Loucy (cell line): ENCODE results near the gene ANKRD55.

ENCODE experiments used
- H2AFZ ChIP-seq: fragments of 200-600 bp; sonication (generic); 2 replicates; pipeline ENCODE4 v1.6.0; 2016; ENCODE audit warnings: antibody characterized with exemption, mild to moderate bottlenecking, low read length, moderate library complexity
- H3F3A ChIP-seq: fragments of 200-600 bp; 2 replicates; pipeline ENCODE4 v1.6.0; 2016; ENCODE audit warnings: antibody characterized with exemption, low read depth, mild to moderate bottlenecking
- H3K27me3 ChIP-seq: fragments of 200-600 bp; sonication (generic); 2 replicates; pipeline ENCODE4 v1.6.1; 2014; ENCODE audit warnings: low read length, mild to moderate bottlenecking; ENCODE audit not compliant: insufficient read depth, poor library complexity, severe bottlenecking
- H3K36me3 ChIP-seq: fragments of 200-600 bp; sonication (generic); 2 replicates; pipeline ENCODE4 v1.6.1; 2016; ENCODE audit warnings: low read length; ENCODE audit not compliant: insufficient read depth
- H3K4me1 ChIP-seq: fragments of 200-600 bp; sonication (generic); 2 replicates; pipeline ENCODE4 v1.5.1; 2014; ENCODE audit warnings: low read length, mild to moderate bottlenecking; ENCODE audit not compliant: insufficient read depth, poor library complexity, severe bottlenecking
- H3K4me2 ChIP-seq: fragments of 200-600 bp; sonication (generic); 2 replicates; pipeline ENCODE4 v1.6.0; 2014; ENCODE audit warnings: antibody characterized with exemption, low read length, low read depth, mild to moderate bottlenecking; ENCODE audit not compliant: poor library complexity, severe bottlenecking
- H3K4me3 ChIP-seq: fragments of 200-600 bp; sonication (generic); 2 replicates; pipeline ENCODE4 v1.5.1; 2014; ENCODE audit warnings: low read length, mild to moderate bottlenecking, mixed read lengths; ENCODE audit not compliant: poor library complexity, severe bottlenecking
- H3K79me2 ChIP-seq: fragments of 200-600 bp; sonication (generic); 2 replicates; pipeline ENCODE4 v1.6.1; 2014; ENCODE audit warnings: low read length; ENCODE audit not compliant: insufficient read depth
- H3K9ac ChIP-seq: fragments of 200-600 bp; sonication (generic); 2 replicates; pipeline ENCODE4 v1.6.0; 2014; ENCODE audit warnings: mild to moderate bottlenecking, low read depth, low read length, moderate library complexity; ENCODE audit not compliant: poor library complexity, severe bottlenecking
- H3K9me2 ChIP-seq: fragments of 200-600 bp; sonication (generic); replicated peaks from 2 replicates; pipeline ENCODE4 v1.6.1; 2016; ENCODE audit warnings: low read depth, low read length, mixed read lengths
- H3K9me3 ChIP-seq: fragments of 200-600 bp; sonication (generic); 2 replicates; pipeline ENCODE4 v1.6.1; 2014; ENCODE audit warnings: mild to moderate bottlenecking, antibody characterized with exemption, low read length, low read depth; ENCODE audit not compliant: insufficient read depth
- H4K20me1 ChIP-seq: fragments of 200-600 bp; sonication (generic); 2 replicates; pipeline ENCODE4 v1.6.0; 2014; ENCODE audit warnings: antibody characterized with exemption, low read length, mild to moderate bottlenecking; ENCODE audit not compliant: insufficient read depth, poor library complexity, severe bottlenecking
- CTCF ChIP-seq: fragments of 200-600 bp; sonication (generic); conservative IDR thresholded peaks from 2 replicates; pipeline ENCODE4 v1.5.1; 2014; ENCODE audit warnings: mild to moderate bottlenecking, antibody characterized with exemption, low read length
- EZH2phosphoT487 ChIP-seq: fragments of 200-600 bp; IDR thresholded peaks from 2 replicates; pipeline ENCODE4 v1.6.1; 2018; ENCODE audit warnings: antibody characterized with exemption, mild to moderate bottlenecking, moderate library complexity, borderline replicate concordance

Gene ANKRD55

GRCh38 chr5:56060276-56061110, 172.6 kb downstream of the ANKRD55 start:
- TF ChIP-seq CTCF (no peak), EZH2phosphoT487 (no peak)
- H3K27me3 ChIP-seq, result peaks cover 12% of the 10 kb centered on the region
- H3K9me3 ChIP-seq, result no peaks in the 10 kb centered on the region
- H3K9ac ChIP-seq, result no peak overlapping the region
- H3K36me3 ChIP-seq, result no peaks in the 10 kb centered on the region
- no peak overlapping the region for H3K4me3 ChIP-seq
- no peak overlapping the region for H2AFZ ChIP-seq
- no peaks in the 10 kb centered on the region for H3K79me2 ChIP-seq
- no peaks in the 10 kb centered on the region for H3K9me2 ChIP-seq
- H3F3A ChIP-seq, result no peaks in the 10 kb centered on the region
- H3K4me1 ChIP-seq, result peaks cover 23% of the 10 kb centered on the region
- no peaks in the 10 kb centered on the region for H4K20me1 ChIP-seq
- no peak overlapping the region for H3K4me2 ChIP-seq

- H3K9me2 ChIP-seq, result no peaks in the 10 kb centered on the region
- H3K4me3 ChIP-seq, result no peak overlapping the region
- no peak overlapping the region for H3K4me2 ChIP-seq
- no peak overlapping the region for H3K9ac ChIP-seq
- no peaks in the 10 kb centered on the region for H4K20me1 ChIP-seq
- H3K4me1 ChIP-seq, result peaks cover 23% of the 10 kb centered on the region
- H3K79me2 ChIP-seq, result no peaks in the 10 kb centered on the region
- H3F3A ChIP-seq, result no peaks in the 10 kb centered on the region
- peaks cover 12% of the 10 kb centered on the region for H3K27me3 ChIP-seq
- no peak overlapping the region for H2AFZ ChIP-seq
- no peak for TF ChIP-seq EZH2phosphoT487
- no peak for TF ChIP-seq CTCF
- no peaks in the 10 kb centered on the region for H3K9me3 ChIP-seq
- no peaks in the 10 kb centered on the region for H3K36me3 ChIP-seq
Observed at GRCh38 chr5:56059854-56060253, 173.3 kb downstream of the ANKRD55 start.

GRCh38 chr5:56056875-56057274, 176.3 kb downstream of the ANKRD55 start:
- Histone ChIP-seq H4K20me1 (no peaks in the 10 kb centered on the region), H3K4me2 (no peak overlapping the region), H3K9ac (no peak overlapping the region), H3K79me2 (no peaks in the 10 kb centered on the region), H3K4me3 (no peak overlapping the region), H3F3A (no peaks in the 10 kb centered on the region), H3K4me1 (peaks cover 23% of the 10 kb centered on the region), H3K9me3 (peaks cover 12% of the 10 kb centered on the region; the same call in 1 of the 2 replicates), H3K27me3 (peaks cover 27% of the 10 kb centered on the region), H3K9me2 (no peaks in the 10 kb centered on the region), H3K36me3 (no peaks in the 10 kb centered on the region), H2AFZ (no peak overlapping the region)
- TF ChIP-seq CTCF (no peak), EZH2phosphoT487 (no peak)
